Stomach smooth muscle (tissue), 2 donors: ENCODE results near the gene NANS.
A peak's percentile ranks its signal among the peaks of the same experiment; 100 is the strongest.

Experiments used
- H3K27ac ChIP-seq: one replicate; pipeline ENCODE4 v1.7.0; 2013; ENCODE audit warnings: mild to moderate bottlenecking, low read length, inconsistent platforms
- H3K27me3 ChIP-seq, 2 donors: one replicate each; pipeline ENCODE4 v1.7.0; 2013; ENCODE audit warnings: low read length in 2 of 2; ENCODE audit not compliant: insufficient read depth in 2 of 2, control insufficient read depth in 1 of 2
- H3K36me3 ChIP-seq, 2 donors: one replicate each; pipeline ENCODE4 v1.7.0; 2013; ENCODE audit warnings: low read length in 2 of 2; ENCODE audit not compliant: control insufficient read depth in 2 of 2, insufficient read depth in 2 of 2
- H3K4me1 ChIP-seq: one replicate; pipeline ENCODE4 v1.7.0; 2013; ENCODE audit warnings: low read length; ENCODE audit not compliant: control insufficient read depth, insufficient read depth
- H3K4me3 ChIP-seq, 2 donors: one replicate each; pipeline ENCODE4 v1.7.0; 2013; ENCODE audit warnings: low read length in 2 of 2
- H3K9ac ChIP-seq, 2 donors: one replicate each; pipeline ENCODE4 v1.7.0; 2013; ENCODE audit warnings: low read length in 2 of 2, mild to moderate bottlenecking in 1 of 2
- H3K9me3 ChIP-seq, 2 donors: one replicate each; pipeline ENCODE4 v1.7.0; 2013; ENCODE audit warnings: low read length in 2 of 2; ENCODE audit not compliant: control insufficient read depth in 2 of 2
- donor health status: healthy.
- donor health status: Pancreatic carcinoma.

The NANS gene, protein sequence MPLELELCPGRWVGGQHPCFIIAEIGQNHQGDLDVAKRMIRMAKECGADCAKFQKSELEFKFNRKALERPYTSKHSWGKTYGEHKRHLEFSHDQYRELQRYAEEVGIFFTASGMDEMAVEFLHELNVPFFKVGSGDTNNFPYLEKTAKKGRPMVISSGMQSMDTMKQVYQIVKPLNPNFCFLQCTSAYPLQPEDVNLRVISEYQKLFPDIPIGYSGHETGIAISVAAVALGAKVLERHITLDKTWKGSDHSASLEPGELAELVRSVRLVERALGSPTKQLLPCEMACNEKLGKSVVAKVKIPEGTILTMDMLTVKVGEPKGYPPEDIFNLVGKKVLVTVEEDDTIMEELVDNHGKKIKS

GRCh38 chr9:98056269-98057137 lies at the start of gene NANS:
Gene NANS (plus strand): TSS chr9:98056732. CDS start chr9:98056809, 77 bp downstream.
- Histone ChIP-seq H3K4me1 (peaks cover 7% of the 10 kb centered on the region), H3K27ac (peak within 1 kb of the TSS; percentile 76), H3K36me3 (peaks cover 0 to 5% of the 10 kb centered on the region in 2 donors), H3K27me3 (no peaks in the 10 kb centered on the region), H3K9ac (peak within 1 kb of the TSS; percentile 86 to 87), H3K4me3 (peak within 1 kb of the TSS; percentile 82 to 84), H3K9me3 (no peaks in the 10 kb centered on the region)

- Histone ChIP-seq H3K27me3 (no peaks in the 10 kb centered on the region), H3K9me3 (no peaks in the 10 kb centered on the region), H3K36me3 (peaks cover 49 to 51% of the 10 kb centered on the region in 2 donors), H3K27ac (no peak overlapping the region), H3K9ac (no peak overlapping the region), H3K4me1 (no peaks in the 10 kb centered on the region), H3K4me3 (no peak overlapping the region)
Observed at GRCh38 chr9:98007251-98007928, 49.1 kb upstream of the NANS start.

DNA sequence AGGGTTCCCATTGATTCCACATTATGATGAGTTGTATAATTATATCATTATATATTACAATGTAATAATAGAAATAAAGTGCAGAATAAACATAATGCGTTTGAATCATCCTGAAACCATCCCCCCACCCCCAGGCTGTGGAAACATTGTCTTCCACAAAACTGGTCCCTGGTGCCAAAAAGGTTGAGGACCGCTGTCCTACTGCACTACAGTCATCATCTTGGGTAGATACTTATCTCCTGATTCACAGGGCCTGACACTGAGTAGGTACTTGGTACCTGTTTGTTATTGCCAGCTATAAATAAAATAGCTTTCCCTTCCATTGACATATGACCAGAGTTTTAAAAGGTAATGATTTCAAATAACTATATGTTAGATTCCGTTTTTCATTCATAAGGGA lies 47.8 kb upstream of the NANS start:
- peaks cover 57 to 61% of the 10 kb centered on the region in 2 donors for H3K36me3 ChIP-seq
- no peak overlapping the region for H3K27ac ChIP-seq
- no peak overlapping the region for H3K4me3 ChIP-seq
- no peaks in the 10 kb centered on the region for H3K9me3 ChIP-seq
- H3K27me3 ChIP-seq: no peaks in the 10 kb centered on the region
- no peaks in the 10 kb centered on the region for H3K4me1 ChIP-seq
- no peak overlapping the region for H3K9ac ChIP-seq

- Histone ChIP-seq H3K27ac (no peak overlapping the region), H3K9me3 (no peaks in the 10 kb centered on the region), H3K27me3 (no peaks in the 10 kb centered on the region), H3K9ac (no peak overlapping the region), H3K36me3 (peaks cover 61 to 63% of the 10 kb centered on the region in 2 donors), H3K4me3 (no peak overlapping the region), H3K4me1 (no peaks in the 10 kb centered on the region)
Observed at GRCh38 chr9:98009437-98009836, 47.1 kb upstream of the NANS start.

- Histone ChIP-seq H3K4me1 (no peaks in the 10 kb centered on the region), H3K4me3 (no peak overlapping the region), H3K27me3 (no peaks in the 10 kb centered on the region), H3K9ac (no peak overlapping the region), H3K9me3 (no peaks in the 10 kb centered on the region), H3K36me3 (peaks cover 63 to 65% of the 10 kb centered on the region in 2 donors), H3K27ac (no peak overlapping the region)
Observed at GRCh38 chr9:98009936-98010335, 46.6 kb upstream of the NANS start.

DNA sequence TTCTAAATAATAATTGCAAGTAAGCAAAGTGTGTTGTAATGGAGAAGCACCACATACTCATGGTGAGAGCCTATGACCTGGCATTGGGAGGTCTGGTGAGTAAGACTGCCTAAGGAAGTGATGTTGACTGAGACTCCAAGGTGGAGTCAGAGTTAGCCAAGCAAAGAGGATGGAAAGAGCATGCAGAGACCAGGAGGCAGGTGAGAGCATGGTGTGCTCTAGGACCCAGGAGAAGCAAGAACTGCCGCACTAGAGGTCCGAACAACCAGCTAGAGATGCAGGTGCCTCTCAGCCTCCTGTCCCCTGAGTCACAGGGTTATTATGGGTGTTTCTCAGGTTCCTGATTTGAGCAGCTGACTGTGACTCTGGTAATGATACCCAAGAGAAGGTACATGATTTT lies 46.1 kb upstream of the NANS start:
- Histone ChIP-seq H3K27ac (no peak overlapping the region), H3K27me3 (no peaks in the 10 kb centered on the region), H3K4me1 (no peaks in the 10 kb centered on the region), H3K4me3 (no peak overlapping the region), H3K9ac (no peak overlapping the region), H3K36me3 (peaks cover 58 to 64% of the 10 kb centered on the region in 2 donors), H3K9me3 (no peaks in the 10 kb centered on the region)

GRCh38 chr9:98011122-98011521 lies 45.4 kb upstream of the NANS start:
- H3K4me1 ChIP-seq: no peaks in the 10 kb centered on the region
- H3K9me3 ChIP-seq: no peaks in the 10 kb centered on the region
- no peaks in the 10 kb centered on the region for H3K27me3 ChIP-seq
- H3K9ac ChIP-seq: no peak overlapping the region
- no peak overlapping the region for H3K27ac ChIP-seq
- peaks cover 57 to 60% of the 10 kb centered on the region in 2 donors for H3K36me3 ChIP-seq
- H3K4me3 ChIP-seq: no peak overlapping the region

- no peak overlapping the region for H3K4me3 ChIP-seq
- no peak overlapping the region for H3K9ac ChIP-seq
- no peaks in the 10 kb centered on the region for H3K9me3 ChIP-seq
- H3K27me3 ChIP-seq: no peaks in the 10 kb centered on the region
- H3K4me1 ChIP-seq: no peaks in the 10 kb centered on the region
- H3K36me3 ChIP-seq: peaks cover 46 to 58% of the 10 kb centered on the region in 2 donors
- H3K27ac ChIP-seq: no peak overlapping the region
Observed at GRCh38 chr9:98016137-98016680, 40.3 kb upstream of the NANS start.

- Histone ChIP-seq H3K27me3 (no peaks in the 10 kb centered on the region), H3K4me1 (no peaks in the 10 kb centered on the region), H3K27ac (no peak overlapping the region), H3K9me3 (no peaks in the 10 kb centered on the region), H3K4me3 (no peak overlapping the region), H3K36me3 (peaks cover 38 to 47% of the 10 kb centered on the region in 2 donors), H3K9ac (no peak overlapping the region)
Observed at GRCh38 chr9:98017306-98017705, 39.2 kb upstream of the NANS start.

DNA sequence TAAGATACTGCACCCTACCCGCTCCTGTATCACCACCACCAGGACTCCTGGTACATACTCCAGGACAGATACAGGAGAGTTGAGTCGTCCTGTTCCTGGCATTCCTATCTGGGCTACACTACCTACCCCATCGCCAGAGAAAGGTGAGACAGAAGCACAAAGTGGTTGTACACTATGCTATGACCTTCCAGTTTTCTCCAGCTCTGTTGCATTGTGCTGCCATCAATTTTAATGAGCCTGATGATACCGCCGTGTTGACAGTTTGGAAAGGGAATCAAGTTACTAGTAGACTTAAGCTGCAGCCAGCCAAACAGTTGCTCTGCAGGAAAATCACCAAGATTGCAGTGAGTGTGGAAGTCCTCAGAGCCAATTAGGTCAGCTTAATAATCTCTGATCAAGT lies 38.2 kb upstream of the NANS start:
- H3K9ac ChIP-seq: no peak overlapping the region
- no peak overlapping the region for H3K27ac ChIP-seq
- H3K4me1 ChIP-seq: no peaks in the 10 kb centered on the region
- H3K36me3 ChIP-seq: peaks cover 31 to 40% of the 10 kb centered on the region in 2 donors
- H3K4me3 ChIP-seq: no peak overlapping the region
- H3K27me3 ChIP-seq: no peaks in the 10 kb centered on the region
- no peaks in the 10 kb centered on the region for H3K9me3 ChIP-seq
